PC-9 (cell line): ENCODE measurements around the gene PHKG2. TPM values are rescaled to one million over a fixed set of nuclear protein-coding genes. Genes with fewer than 3 reads are reported as not detected.
A peak's percentile ranks its signal among the peaks of the same experiment; 100 is the strongest.

Source experiments
- BruUV-seq: library from RNA; stranded (reverse); fragments of 400-500 nt; replicated peaks from 2 replicates; lab custom pipeline; 2021; lab: Mats Ljungman, UMichigan
- CTCF ChIA-PET: fragments of 300-600 bp; sonication (Branson Sonifier 250); formaldehyde crosslinking; loops from one replicate; lab custom pipeline; 2022; ENCODE audit warnings: antibody characterized with exemption; lab: Charles Lee
- POLR2A ChIA-PET: fragments of 300-600 bp; sonication (Branson Sonifier 250); formaldehyde crosslinking; loops from one replicate; lab custom pipeline; 2022; ENCODE audit warnings: antibody characterized with exemption; ENCODE audit not compliant: unreplicated experiment; lab: Charles Lee
- DNase-seq, 2 experiments: peaks; one replicate each; pipeline versions ENCODE4 v3.0.0 to v3.0.0-alpha.2; 2015 to 2022; ENCODE audit warnings: mixed read lengths in 1 of 2
- H2AFZ ChIP-seq: fragments of 200-600 bp; sonication (generic); 2 replicates; pipeline ENCODE4 v1.8.1; 2017; ENCODE audit warnings: antibody characterized with exemption
- H3F3A ChIP-seq: fragments of 200-600 bp; sonication (generic); 2 replicates; pipeline ENCODE4 v1.8.1; 2017; ENCODE audit warnings: antibody characterized with exemption, mild to moderate bottlenecking, low read depth; ENCODE audit not compliant: insufficient read depth
- H3K27ac ChIP-seq: fragments of 200-600 bp; sonication (generic); 2 replicates; pipeline ENCODE4 v1.6.1; 2016; ENCODE audit warnings: mixed run types
- H3K27me3 ChIP-seq: fragments of 200-600 bp; sonication (generic); 2 replicates; pipeline ENCODE4 v1.6.1; 2016; ENCODE audit warnings: low read depth, mixed run types; ENCODE audit not compliant: insufficient read depth
- H3K36me3 ChIP-seq: fragments of 200-600 bp; sonication (generic); 2 replicates; pipeline ENCODE4 v1.6.1; 2016; ENCODE audit warnings: low read depth, mixed run types
- H3K4me1 ChIP-seq: fragments of 200-600 bp; sonication (generic); replicated peaks from 2 replicates; pipeline ENCODE4 v1.6.1; 2016; ENCODE audit warnings: mixed run types; ENCODE audit not compliant: insufficient read depth
- H3K4me2 ChIP-seq: fragments of 200-600 bp; sonication (generic); 2 replicates; pipeline ENCODE4 v1.6.1; 2017; ENCODE audit warnings: mixed run types
- H3K4me3 ChIP-seq: fragments of 200-600 bp; sonication (generic); 2 replicates; pipeline ENCODE4 v1.6.1; 2016; ENCODE audit warnings: mixed run types
- H3K79me2 ChIP-seq: fragments of 200-600 bp; sonication (generic); 2 replicates; pipeline ENCODE4 v1.6.1; 2017; ENCODE audit warnings: low read depth, mixed run types
- H3K9me2 ChIP-seq: fragments of 200-600 bp; sonication (generic); 2 replicates; pipeline ENCODE4 v1.8.1; 2017; ENCODE audit warnings: mild to moderate bottlenecking; ENCODE audit not compliant: insufficient read depth
- H3K9me3 ChIP-seq: fragments of 200-600 bp; sonication (generic); 2 replicates; pipeline ENCODE4 v1.8.1; 2016; ENCODE audit warnings: low read depth; ENCODE audit not compliant: insufficient read depth
- H4K20me1 ChIP-seq: fragments of 200-600 bp; sonication (generic); 2 replicates; pipeline ENCODE4 v1.8.1; 2017; ENCODE audit not compliant: insufficient read depth
- CTCF ChIP-seq: fragments of 200-600 bp; sonication (generic); conservative IDR thresholded peaks from 2 replicates; pipeline ENCODE4 v1.6.1; 2017; ENCODE audit warnings: mixed run types, antibody characterized with exemption, mild to moderate bottlenecking, moderate library complexity
- EZH2 ChIP-seq: fragments of 200-600 bp; sonication (generic); IDR thresholded peaks from 2 replicates; pipeline ENCODE4 v1.8.0; 2017; ENCODE audit warnings: antibody characterized with exemption, low read depth
- intact Hi-C: fragments of 100-400 bp; cut with micrococcal nuclease; formaldehyde crosslinking; loops from one replicate; pipeline ENCODE4 v1.10.0; 2022; ENCODE audit not compliant: unreplicated experiment
- total RNA-seq: library from RNA; stranded (reverse); gene quantifications from 2 replicates; pipeline ENCODE4 v1.2.3, GENCODE V29; 2021

PHKG2 gene
- total RNA-seq, 1 experiment from 2014 or later, result 66.1 TPM

- TF ChIP-seq EZH2, result no peak
- TF ChIP-seq CTCF, result no peak
- H3K79me2 ChIP-seq, result peaks cover 16% of the 10 kb centered on the region
- H3K9me3 ChIP-seq, result no peaks in the 10 kb centered on the region
- peaks cover 62% of the 10 kb centered on the region for H3K36me3 ChIP-seq
- no peaks in the 10 kb centered on the region for H3K9me2 ChIP-seq
- 0 out of 2 replicates have a peak, but pooled peaks cover 5% of the 10 kb centered on the region for H3K4me1 ChIP-seq
- peaks cover 42% of the 10 kb centered on the region for H4K20me1 ChIP-seq
- no peaks in the 10 kb centered on the region for H3K27me3 ChIP-seq
- CTCF ChIA-PET, result interaction anchor here (0.6 kb wide), 1 partner anchor 83 kb away, joined by 5 read pairs; no protein-coding TSS in a partner anchor
- no peak for DNase-seq
- no peak overlapping the region for H3K4me2 ChIP-seq
- H3F3A ChIP-seq, result peaks cover 30% of the 10 kb centered on the region; the same call in 1 of the 2 replicates
- no peak overlapping the region for H3K27ac ChIP-seq
- POLR2A ChIA-PET, result no interaction called here
- BruUV-seq, result TSS peak; percentile 1
- H3K4me3 ChIP-seq, result no peak overlapping the region
- intact Hi-C loops, result no loop called here
- H2AFZ ChIP-seq, result no peak overlapping the region
Measured at GRCh38 chr16:30724641-30725417, 23.4 kb upstream of the PHKG2 start.

GRCh38 chr16:30725418-30725792 lies 22.8 kb upstream of the PHKG2 start:
- POLR2A ChIA-PET, result no interaction called here

GRCh38 chr16:30728321-30728720 lies 19.9 kb upstream of the PHKG2 start:
- no peak for DNase-seq
- peaks cover 58% of the 10 kb centered on the region for H3K36me3 ChIP-seq
- ChIA-PET CTCF (no interaction called here), POLR2A (no interaction called here)
- no peaks in the 10 kb centered on the region for H3K4me1 ChIP-seq
- no peak overlapping the region for H3K4me3 ChIP-seq
- H4K20me1 ChIP-seq, result peaks cover 29% of the 10 kb centered on the region
- intact Hi-C loops, result no loop called here
- BruUV-seq, result no TSS peak
- H2AFZ ChIP-seq, result no peak overlapping the region
- no peak overlapping the region for H3K27ac ChIP-seq
- TF ChIP-seq EZH2 (no peak), CTCF (no peak)
- no peak overlapping the region for H3K4me2 ChIP-seq
- no peaks in the 10 kb centered on the region for H3K27me3 ChIP-seq
- H3K9me3 ChIP-seq, result no peaks in the 10 kb centered on the region
- H3K79me2 ChIP-seq, result peaks cover 14% of the 10 kb centered on the region; the same call in 1 of the 2 replicates
- peaks cover 34% of the 10 kb centered on the region for H3F3A ChIP-seq
- no peaks in the 10 kb centered on the region for H3K9me2 ChIP-seq

More at GRCh38 chr16:30725418-30725792, 22.8 kb upstream of the PHKG2 start:
- no peak overlapping the region for H3K4me2 ChIP-seq
- peaks cover 30% of the 10 kb centered on the region; the same call in 1 of the 2 replicates for H3F3A ChIP-seq
- H3K27me3 ChIP-seq, result no peaks in the 10 kb centered on the region
- H3K4me3 ChIP-seq, result no peak overlapping the region
- intact Hi-C loops, result no loop called here
- H2AFZ ChIP-seq, result no peak overlapping the region
- CTCF ChIA-PET, result no interaction called here
- H4K20me1 ChIP-seq, result peaks cover 38% of the 10 kb centered on the region
- H3K36me3 ChIP-seq, result peaks cover 58% of the 10 kb centered on the region
- no TSS peak for BruUV-seq
- H3K27ac ChIP-seq, result no peak overlapping the region
- no peak for TF ChIP-seq EZH2
- TF ChIP-seq CTCF, result no peak
- no peaks in the 10 kb centered on the region for H3K9me3 ChIP-seq
- H3K4me1 ChIP-seq, result 0 out of 2 replicates have a peak, but pooled peaks cover 5% of the 10 kb centered on the region
- no peaks in the 10 kb centered on the region for H3K9me2 ChIP-seq
- H3K79me2 ChIP-seq, result peaks cover 14% of the 10 kb centered on the region; the same call in 1 of the 2 replicates
- no peak for DNase-seq
